ENCODE measurements around the gene POFUT1.
"Not testable (repeated sequence)": the region's sequence is repeated elsewhere in the genome, so short reads cannot be mapped to it uniquely, and the experiment has no call there.

POFUT1 gene

DNA sequence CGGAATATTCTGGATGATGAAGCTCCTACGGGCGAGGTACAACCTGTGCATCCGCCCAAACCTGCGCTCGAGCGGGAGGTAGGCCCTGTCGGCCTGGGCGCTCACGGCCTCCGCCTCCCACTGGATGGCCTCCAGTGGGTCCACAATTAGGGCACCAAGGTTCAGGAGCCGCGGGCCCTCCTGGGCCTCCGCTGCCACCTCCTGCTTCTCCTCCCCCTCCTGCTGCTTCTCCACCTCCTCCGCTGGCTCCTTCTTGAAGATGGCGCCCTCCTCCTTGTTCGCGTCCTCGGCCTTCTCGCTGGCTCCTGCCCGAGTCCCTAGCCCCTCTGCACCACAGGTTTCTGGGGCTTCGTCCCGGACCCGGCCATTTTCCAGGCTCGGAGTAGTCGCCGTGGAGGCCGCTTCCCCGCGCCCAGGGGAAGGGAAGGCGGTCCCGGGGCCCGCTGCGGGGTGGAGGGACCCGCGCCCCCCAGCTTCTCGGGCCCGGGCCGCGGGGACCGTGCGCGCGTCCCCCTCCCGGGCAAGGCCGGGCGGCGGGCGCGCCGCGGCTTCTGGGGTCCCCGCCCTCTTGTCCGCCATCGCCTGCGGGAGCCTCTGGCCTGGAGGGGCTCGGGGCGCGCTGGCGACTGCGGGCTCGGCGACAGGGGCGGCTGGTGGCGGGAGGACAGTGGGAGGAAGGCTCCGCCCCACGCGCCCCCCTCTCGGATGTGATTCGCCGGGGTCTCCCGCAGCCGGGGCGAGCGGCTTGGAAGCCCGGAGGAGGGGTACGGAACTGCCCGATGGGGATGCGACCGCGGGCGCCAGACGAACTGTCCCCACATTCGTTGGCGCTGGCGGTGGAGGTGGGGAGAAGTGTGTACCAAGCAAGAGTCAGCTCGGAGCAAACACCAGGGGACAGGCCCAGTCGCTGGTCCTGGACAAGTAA is 17.7 kb upstream of the POFUT1 start:
- DNase-seq = peak; percentile 43

DNA sequence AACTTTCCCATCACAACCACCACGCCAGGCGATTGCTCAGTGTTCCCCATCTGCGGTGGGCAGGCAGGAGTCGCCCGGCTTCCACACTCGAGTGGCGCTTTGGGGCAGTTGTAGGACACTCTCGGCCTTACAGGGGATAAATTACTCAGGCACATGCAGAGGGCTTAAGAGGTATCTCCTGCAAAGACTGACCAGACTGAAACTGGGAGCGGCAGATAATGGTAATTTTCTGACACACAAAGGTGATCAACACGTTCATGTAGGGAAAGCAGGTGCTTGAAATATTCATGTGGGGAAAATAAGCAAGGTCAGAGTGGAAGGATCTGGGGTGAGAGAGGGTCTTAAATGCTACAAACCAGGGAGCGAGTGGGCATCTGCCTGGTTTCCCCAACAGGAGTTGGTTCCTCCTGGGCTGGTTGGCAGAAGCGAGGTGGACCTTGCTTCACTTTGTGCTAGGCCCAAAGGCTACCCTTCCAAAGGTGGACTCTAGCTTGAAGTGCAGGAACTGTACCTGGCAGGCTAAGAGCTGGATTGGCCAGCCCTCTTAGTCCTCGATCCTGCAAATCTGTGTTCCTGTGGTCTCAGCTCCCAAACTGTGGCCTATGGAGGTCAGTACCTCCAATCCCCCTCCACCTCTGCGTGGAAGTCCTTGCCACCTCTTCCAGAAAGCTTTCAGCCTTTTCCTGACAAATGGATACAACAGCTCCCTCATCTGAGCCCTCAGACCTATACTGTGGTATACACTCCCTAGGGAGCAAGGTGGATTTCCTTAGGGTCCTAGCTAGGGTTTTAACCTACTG is 16.9 kb upstream of the POFUT1 start:
- DNase-seq = no peak

DNA sequence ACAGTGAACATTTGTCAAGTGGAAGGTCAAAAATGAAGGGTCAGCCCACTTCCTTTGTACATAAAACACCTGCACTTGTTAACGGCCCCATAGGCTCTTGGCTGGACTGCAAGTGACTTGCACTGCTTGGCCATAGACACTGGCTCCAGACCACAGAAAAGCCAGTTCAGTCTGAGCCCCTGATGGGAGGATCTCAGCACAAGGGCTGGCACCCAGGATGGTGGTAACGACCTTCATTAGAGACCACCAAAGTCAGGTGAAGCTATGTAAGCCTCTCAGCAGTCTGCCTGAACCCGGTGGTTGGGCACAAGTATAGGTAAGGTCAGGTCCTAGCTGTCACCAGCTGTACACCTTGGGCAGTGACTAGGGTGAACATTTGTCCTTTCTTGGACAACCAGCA is 16.3 kb upstream of the POFUT1 start:
- no peak for DNase-seq

DNA sequence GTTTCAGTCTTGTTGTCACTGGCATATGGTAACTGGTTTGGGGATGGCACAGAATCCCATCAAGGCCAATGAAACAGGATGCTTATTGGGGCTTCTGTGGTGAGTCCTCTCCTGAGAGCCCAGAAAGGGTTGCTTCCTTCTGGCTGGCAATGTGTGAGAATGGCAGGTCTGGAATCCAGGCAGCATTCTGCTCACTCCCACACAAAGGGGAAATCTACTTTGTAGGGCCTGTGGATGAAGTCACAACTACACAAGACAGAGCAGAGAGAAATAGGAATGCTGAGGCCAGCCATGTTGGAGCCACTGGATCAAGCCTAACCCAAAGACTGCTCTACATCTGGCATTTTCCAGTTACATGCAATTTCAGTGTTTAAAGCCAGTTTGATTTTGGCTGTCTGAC is 15.8 kb upstream of the POFUT1 start:
- DNase-seq = no peak

DNA sequence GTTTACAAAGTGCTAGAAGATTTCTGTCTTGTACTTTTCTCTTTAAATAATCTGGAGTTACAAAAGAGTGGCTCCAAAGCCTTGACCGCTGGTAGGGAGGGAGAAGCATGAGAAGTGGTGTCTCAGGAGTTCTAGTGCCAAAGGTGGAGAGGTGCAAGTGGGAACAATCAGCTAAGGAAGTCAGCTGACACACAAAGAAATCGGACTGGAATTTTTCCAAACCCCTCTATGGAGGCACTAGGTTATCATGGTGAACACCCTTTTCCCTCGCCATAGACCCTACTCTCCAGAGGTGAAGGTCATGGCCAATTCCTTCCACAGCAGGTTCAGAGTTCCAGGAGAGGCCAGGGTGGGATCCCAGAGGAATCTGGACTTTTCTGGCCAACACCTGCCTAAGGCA is 15.0 kb upstream of the POFUT1 start:
- DNase-seq = no peak

DNA sequence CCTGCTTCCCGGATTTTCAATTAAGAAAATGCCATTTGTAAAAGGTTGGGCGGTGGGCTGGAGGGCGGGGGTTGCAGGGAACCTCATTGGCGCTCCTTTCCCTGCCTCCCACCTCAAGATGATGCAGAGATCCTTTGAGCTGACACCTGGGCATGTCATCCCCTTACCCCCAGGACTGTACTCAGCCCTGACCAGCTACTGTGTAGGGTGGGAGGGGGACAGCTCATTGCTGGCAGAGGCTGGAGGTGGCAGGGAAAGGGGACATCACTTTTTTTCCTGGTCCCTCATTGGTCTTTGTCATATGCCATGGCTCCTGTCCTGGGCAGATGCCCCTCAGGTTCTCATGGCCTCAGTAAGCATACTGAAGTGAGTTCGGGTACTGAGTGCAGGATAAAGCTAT is 14.3 kb upstream of the POFUT1 start:
- DNase-seq = not testable (repeated sequence)

DNA sequence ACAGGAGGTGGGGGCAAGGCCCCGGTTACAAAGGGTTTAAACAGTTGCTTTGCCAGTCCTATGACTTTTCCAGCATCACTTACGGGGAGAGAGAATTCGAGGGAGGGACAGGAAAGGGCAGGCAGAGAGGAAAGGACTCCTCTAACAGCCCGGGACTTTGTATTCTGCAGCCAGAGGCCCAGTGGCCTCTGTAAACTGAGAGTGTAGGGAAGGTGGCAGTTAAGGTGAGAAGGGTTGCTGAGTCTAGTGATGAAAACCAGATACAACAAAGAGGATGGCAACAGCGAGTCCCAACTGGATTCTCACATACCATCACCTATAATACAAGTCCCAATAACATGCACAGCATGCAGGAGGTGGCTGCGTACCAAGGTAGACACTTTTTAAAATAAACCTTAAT is 13.7 kb upstream of the POFUT1 start:
- no peak for DNase-seq

DNA sequence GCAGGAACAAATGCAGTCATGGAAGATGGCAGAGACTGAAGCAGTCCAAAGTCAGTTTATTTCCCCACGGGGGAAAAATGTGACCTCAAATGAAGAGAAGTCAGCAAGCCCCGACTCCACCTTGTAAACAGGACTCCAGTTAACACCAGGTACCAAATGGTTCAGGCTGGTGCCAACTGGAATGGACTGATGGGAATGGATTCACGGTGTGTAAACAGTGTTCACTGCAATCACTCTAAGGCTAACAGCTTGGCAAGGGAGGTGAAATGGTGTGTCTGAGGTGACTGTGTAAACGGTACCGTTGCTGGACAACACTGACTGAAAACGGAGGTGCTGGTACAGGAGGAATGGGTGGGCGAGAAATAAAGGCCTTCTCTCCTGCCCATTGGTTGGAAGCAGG is 12.1 kb upstream of the POFUT1 start:
- no peak for DNase-seq

DNA sequence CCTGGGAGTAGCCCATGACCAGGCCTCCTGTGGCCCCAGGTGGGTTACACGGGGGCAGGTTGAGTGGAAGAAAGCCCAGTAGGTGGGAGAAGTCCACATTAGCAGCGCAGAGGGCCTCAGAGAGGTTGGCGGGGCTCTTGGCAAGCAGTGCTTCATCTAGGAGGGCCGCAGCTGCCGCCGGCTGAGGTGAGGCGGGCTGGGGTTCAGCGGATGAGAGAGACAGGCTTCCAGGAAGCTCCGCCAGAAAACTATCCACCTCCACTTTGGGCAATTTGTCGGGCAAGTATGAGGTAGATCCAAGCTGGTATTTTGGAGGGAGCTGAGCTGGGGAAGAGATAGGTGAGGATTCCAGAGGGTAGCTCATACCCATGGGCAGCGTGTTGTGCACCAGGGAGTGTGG is 11.1 kb upstream of the POFUT1 start:
- DNase-seq = not testable (repeated sequence)

DNA sequence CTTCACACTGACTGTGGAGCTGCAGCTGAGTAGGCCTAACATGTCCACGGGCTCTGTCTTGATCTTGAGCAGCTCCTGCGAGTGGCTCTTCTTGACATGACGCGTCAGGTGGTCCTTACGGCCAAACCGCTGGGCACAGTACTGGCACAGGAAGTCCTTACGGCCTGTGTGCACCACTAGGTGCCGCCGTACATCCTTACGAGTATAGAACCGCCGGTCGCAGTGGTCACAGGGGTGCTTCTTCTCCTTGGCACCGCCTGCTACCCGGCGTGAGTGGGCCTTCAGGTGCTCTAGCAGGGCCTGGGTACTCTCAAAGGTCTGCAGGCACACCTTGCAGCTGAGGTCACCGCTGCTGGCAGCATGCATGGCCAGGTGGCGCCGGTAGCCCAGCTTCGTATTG is 10.5 kb upstream of the POFUT1 start:
- DNase-seq = not testable (repeated sequence)

DNA sequence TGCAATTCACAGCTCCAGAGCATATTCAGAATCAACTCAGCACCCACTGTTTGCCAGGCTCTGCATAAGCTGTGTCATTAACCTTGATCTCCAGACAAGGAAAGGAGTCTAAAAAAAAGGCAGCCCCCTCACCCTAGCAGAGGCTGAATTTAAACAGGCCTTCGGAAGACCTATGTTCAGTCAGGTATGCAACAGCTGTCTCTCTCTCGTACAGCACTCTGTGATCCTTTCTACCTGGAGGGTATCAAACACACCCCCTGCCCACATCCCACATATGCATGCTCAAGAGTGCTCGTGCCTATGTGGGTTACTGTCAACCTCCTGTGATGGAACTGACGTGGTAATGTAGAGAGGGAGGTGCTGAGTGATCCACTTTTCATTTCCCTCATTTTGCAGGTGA is 8.7 kb upstream of the POFUT1 start:
- DNase-seq = no peak

DNA sequence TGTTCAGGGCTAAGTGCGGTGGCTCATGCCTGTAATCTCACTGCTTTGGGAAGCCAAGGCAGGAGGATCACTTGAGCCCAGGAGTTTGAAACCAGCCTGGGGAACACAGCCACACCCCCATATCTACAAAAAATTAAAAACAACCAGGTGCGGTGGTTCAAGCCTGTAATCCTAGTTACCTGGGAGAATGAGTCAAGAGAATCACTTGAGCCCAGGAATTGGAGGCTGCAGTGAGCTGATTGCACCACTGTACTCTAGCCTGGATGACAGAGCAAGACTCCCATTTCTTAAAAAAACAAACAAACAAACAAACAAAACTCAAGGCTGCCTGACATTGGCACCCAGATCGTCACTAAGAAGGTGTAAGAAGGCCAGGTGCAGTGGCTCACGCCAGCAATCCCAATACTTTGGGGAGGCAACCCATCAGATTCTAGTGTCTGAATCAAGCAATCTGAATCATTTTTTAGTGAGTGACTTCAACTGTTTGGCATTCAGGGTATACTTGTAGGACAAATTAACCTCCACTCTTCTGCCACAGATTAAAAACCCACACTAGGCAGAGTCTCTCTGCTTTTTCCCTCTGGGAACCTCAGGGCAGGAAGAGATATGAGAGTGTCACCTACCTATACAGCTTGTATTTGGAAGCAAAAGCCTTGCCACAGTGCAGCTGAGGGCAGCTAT is 6.2 kb upstream of the POFUT1 start:
- DNase-seq = no peak

DNA sequence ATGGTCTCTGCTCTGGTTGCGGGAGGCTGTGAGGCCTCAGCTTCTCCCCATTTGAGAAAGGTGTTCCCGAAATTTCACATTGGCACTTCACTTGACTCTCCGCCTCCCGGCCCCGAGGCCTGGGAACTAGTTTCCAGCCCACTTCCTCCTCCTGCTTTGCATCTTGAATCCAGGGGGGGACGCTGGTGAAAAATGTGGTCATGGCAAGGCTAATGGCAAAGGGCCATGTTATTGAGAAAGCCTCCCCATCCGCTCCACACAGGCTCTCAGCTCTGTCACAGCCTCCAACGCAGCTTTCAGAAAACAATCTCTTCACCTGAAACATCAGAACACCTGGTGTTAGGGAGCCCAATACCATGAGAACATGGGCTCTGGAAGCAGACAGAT is 5.7 kb upstream of the POFUT1 start:
- no peak for DNase-seq

DNA sequence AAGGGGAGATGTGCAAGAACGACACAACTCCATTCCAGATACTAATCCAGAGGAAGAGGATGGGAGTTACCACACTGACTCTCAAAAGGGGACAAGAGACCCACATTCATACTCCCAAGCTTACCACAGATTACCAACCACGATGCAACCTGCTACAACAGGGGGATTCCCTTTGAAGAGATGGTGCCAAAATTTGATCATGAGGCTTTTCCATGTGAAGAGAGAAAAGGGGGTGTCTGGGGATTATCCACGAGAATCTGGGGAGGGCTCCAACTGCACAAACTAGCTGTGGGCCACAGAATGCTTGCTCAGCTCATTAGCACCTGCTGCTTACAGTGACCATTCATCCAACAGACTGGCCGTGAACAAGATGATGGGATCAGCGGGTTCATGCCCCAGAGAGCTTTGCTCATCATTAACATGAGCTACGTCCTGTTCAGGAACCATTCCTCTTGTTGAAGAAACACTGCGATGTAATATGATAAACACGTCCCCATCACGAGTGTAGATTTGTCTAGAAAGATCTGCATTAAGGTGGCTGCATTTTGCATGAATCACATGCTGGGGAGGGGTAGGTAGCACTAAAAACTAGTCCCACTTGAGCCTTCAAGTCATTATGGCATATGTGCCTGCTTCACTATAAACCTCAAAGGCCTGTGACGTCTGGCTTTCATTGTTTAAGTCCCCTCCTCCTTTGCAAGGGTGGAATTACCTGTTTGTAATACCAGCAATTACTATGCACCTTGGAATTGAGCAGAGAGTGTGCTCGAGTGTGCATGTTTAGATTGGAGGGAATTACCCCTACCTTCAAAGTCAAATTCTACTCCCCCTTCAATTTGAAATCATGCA is 4.1 kb upstream of the POFUT1 start:
- peak; percentile 63 for DNase-seq

DNA sequence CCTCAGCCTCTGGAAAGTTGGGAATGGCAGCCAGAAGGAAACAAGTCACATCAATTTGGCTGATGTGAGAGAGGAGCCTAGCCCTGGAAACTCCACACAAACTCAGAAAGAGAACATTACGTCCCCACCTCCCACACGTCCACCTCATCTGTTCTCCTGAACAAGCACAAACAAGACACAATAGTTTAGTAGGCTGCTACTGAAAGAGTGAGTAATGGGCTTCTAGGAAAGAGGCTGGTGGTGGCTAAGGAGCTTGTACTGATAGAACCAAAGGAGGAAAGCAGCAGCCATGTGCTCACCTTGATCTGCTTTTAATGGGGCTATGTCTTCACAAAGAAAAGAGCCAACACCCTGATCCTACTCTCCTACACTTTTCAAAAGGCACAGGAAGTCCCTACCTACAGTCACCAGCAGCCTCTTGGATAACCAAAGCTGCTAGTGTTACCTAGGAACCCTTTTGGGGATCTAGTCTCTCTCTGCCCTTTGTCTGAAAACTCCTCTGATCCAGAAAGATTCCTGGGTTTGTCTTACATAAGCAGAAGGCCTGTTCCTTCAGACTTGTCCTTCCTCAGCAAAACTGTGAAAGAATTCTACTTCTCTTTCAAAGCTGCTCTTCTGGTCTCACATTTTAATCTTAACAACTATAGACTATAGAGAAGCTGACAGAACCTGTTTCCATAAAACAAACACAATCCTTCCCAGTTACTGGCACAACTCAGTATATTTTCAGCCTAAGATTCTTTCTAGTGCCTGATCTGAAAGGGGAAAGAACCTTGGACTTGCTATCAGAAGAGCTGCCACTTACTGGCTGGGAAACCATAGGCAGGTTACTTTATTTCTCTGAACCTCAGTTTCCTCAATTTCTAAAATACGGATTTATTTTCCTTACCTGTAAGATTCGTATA is 3.2 kb upstream of the POFUT1 start:
- DNase-seq = peak; percentile 87

DNA sequence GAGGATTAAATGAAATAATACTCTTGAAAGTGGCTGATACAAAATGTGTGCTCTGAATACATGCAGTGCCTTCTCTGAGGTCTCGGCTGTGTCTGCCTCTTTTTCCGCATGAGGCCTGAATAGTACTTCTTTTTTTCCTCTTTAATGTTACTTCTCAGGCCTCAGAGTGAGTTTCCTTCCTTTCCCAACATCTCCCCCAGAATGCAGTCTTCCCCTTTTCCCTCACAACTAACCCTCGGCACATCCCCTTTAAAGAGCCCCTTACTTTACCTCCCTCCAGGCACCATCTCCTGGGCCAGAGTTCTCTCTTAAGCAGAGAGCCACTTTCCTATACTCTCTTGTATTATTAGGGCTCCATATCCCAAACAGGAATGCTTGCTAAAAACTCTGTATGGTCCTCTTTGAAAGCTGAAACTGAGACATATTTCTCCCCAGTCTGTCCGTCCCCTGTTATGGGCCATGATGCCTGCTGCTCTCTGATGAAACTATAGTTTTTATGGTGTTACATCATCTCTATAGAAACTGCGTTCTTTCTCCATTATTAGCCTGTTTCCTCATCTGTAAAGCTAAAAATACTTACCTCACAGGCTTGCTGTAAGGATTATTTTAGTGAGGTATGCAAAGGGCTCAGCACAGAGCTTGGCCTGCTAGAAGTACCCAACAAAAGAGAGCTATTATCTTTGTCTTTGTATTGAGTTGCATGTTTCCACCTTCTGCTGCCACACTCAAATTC is 2.4 kb upstream of the POFUT1 start:
- no peak for DNase-seq

DNA sequence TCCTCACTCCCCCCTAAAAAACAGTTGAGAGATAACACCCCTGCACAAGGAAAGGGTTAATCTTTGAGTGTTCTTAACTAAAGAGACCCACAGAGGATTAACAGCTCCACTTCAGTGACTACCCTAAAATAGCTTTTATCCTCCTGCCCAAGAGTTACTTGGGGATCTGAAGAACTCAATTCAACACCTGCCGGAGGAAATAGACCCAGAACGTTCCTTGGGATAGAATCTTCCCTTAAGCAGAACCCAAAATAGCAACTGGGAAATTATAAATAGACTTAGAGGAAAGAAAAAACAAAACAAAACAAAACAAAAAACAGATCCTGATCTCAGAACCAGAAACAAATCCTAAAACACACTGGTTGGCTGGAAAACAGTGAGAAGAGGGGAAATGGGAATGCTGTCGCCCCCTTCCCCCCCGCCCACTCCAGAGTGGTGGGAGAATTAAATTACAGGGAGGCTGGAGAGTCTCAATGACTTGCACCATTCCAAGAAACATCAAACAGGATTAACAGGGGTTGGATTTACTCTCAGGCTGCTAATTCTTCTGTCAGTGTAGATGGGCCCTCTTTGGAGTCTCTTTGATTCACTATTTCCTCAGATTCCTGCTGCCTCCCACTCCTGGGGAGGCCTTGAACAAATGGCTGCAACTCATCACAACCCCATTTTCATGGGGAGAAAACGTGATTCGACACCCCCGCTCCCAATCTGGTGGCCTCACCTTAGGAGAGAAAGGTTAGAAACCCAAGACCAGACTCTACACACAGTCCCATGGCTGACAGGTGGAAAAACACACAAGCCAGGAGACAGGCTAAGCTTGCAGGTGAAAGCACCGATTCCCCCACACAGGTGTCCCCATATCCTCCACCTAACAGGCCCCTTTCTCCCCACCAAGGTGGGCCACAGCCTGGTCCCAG is 1.6 kb upstream of the POFUT1 start:
- peak; percentile 19 for DNase-seq

DNA sequence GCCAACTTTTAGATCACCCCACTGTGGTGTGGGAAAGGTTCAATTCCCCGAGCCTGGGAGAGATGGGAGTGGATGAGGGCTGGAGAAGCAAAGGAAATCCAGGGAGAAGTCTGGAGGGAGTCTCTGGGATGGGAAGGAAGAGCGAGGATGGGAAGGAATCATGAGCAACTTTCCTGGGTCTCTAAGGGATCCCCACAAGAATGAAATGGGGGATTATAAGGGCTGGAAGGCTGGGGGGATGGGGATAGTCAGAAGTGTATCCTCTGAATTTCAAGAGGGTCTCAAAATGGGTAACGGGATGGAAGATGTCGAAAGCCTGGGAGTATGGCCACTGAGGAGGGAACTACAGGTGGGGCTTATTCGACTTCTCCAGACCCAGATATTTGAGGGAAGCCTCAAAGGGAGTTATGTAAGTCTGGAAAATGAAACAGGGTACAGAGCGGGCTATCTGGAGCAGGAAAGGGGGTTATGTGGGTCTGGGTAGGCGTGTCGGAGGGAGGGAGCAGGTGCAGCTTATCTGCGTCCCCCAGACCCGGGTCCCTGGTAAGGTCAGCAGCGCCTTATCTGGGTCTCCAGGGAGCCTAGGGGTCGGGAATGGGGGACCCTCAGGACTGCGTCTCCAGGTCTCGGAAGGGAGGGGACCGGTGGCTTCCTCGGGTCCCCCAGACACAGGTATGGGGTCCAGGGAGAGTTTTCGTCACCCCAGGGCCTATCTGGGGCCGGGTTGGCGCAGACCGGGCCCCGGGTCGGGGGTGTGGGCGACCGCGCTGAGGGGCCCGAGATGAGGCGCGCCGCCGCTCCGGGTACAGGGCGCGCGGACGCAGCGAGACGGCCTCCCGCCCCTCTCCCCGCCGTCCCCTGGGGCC is 687 bp upstream of the POFUT1 start:
- DNase-seq = peak; percentile 14

Measured in stimulated activated CD4-positive, alpha-beta T cell treated with anti-CD3 and anti-CD28 coated beads, Interleukin-1b, Interleukin-23, amount 100 ng/mL, for 48 hours (primary cell).